Caco-2 (cell line): ENCODE measurements around the gene CABP2. TPM values are rescaled to one million over a fixed set of nuclear protein-coding genes. Genes with fewer than 3 reads are reported as not detected.

Experiments
- BruUV-seq: library from RNA; stranded (reverse); fragments of 400-500 nt; replicated peaks from 2 replicates; lab custom pipeline; 2021; lab: Mats Ljungman, UMichigan
- CTCF ChIA-PET: fragments of 300-600 bp; sonication (Branson Sonifier 250); formaldehyde crosslinking; loops from one replicate; lab custom pipeline; 2022; ENCODE audit warnings: antibody characterized with exemption; lab: Charles Lee
- POLR2A ChIA-PET: fragments of 300-600 bp; sonication (Branson Sonifier 250); formaldehyde crosslinking; loops from one replicate; lab custom pipeline; 2022; ENCODE audit warnings: antibody characterized with exemption; lab: Charles Lee
- DNase-seq, 2 experiments: peaks; one replicate each; pipeline versions ENCODE4 v3.0.0 to v3.0.0-alpha.2; 2020 to 2022
- H3K27me3 ChIP-seq: replicated peaks from 2 replicates; pipeline ENCODE4 v1.6.0; 2011; ENCODE audit warnings: low read length; ENCODE audit not compliant: control insufficient read depth, insufficient read depth
- H3K36me3 ChIP-seq: 2 replicates; pipeline ENCODE4 v1.5.1; 2011; ENCODE audit warnings: low read length; ENCODE audit not compliant: control insufficient read depth, insufficient read depth
- H3K4me1 ChIP-seq: fragments of 250-450 bp; sonication (Bioruptor Pico); 2 replicates; pipeline ENCODE4 v1.5.1; 2020; ENCODE audit warnings: mild to moderate bottlenecking
- H3K4me3 ChIP-seq: 2 replicates; pipeline ENCODE4 v1.5.1; 2011; ENCODE audit warnings: low read depth, mild to moderate bottlenecking, control low read depth, low read length
- H3K9me3 ChIP-seq: fragments of 250-450 bp; sonication (Bioruptor Pico); 2 replicates; pipeline ENCODE4 v1.5.1; 2020; ENCODE audit warnings: mild to moderate bottlenecking, moderate library complexity
- H3K27ac Mint-ChIP-seq: one replicate; pipeline ENCODE4 v1.8.0; 2022; ENCODE audit warnings: mixed read lengths; ENCODE audit not compliant: unreplicated experiment
- H3K27me3 Mint-ChIP-seq: one replicate; pipeline ENCODE4 v1.8.0; 2022; ENCODE audit warnings: mixed read lengths; ENCODE audit not compliant: insufficient read depth, unreplicated experiment
- H3K36me3 Mint-ChIP-seq: one replicate; pipeline ENCODE4 v1.8.0; 2022; ENCODE audit warnings: mild to moderate bottlenecking, mixed read lengths; ENCODE audit not compliant: insufficient read depth, unreplicated experiment
- H3K4me1 Mint-ChIP-seq: one replicate; pipeline ENCODE4 v1.8.0; 2022; ENCODE audit warnings: low read depth, mixed read lengths; ENCODE audit not compliant: unreplicated experiment
- H3K4me3 Mint-ChIP-seq: one replicate; pipeline ENCODE4 v1.8.0; 2022; ENCODE audit warnings: mild to moderate bottlenecking, moderate library complexity, mixed read lengths; ENCODE audit not compliant: unreplicated experiment
- H3K9me3 Mint-ChIP-seq: one replicate; pipeline ENCODE4 v1.8.0; 2022; ENCODE audit warnings: mixed read lengths; ENCODE audit not compliant: unreplicated experiment
- CTCF ChIP-seq, 2 experiments: fragments of 200-600 bp in 1 of 2; IDR thresholded peaks; 1 replicate in 1 of 2; 2 replicates in 1 of 2; pipeline versions ENCODE4 v1.5.1 to v1.8.0; 2011 to 2022; ENCODE audit warnings: antibody characterized with exemption in 1 of 2, control low read depth in 1 of 2, inconsistent platforms in 1 of 2, low read depth in 1 of 2, low read length in 1 of 2, mild to moderate bottlenecking in 1 of 2, moderate library complexity in 1 of 2; ENCODE audit not compliant: insufficient read depth in 1 of 2, severe bottlenecking in 1 of 2, unreplicated experiment in 1 of 2
- intact Hi-C: fragments of 100-400 bp; cut with micrococcal nuclease; formaldehyde crosslinking; loops from one replicate; pipeline ENCODE4 v1.10.0; 2022; ENCODE audit not compliant: unreplicated experiment
- total RNA-seq: library from RNA; stranded (reverse); gene quantifications from 2 replicates; pipeline ENCODE4 v1.2.3, GENCODE V29; 2022

Gene CABP2
- total RNA-seq, 1 experiment from 2014 or later = not detected

- Histone ChIP-seq H3K9me3 (no peaks in the 10 kb centered on the region), H3K4me1 (0 out of 2 replicates have a peak, but pooled peaks cover 5% of the 10 kb centered on the region), H3K4me3 (no peak overlapping the region), H3K36me3 (peaks cover 12% of the 10 kb centered on the region), H3K27me3 (no peaks in the 10 kb centered on the region)
- intact Hi-C loops = no loop called here
- H3K27me3 Mint-ChIP-seq = no peaks in the 10 kb centered on the region
- no peak for TF ChIP-seq CTCF (IDR thresholded peaks at IDR 0.05; ENCODE audit: insufficient read depth in 1 of 2, low read depth in 1 of 2, low read length in 1 of 2, severe bottlenecking in 1 of 2, unreplicated experiment in 1 of 2)
- H3K9me3 Mint-ChIP-seq = no peaks in the 10 kb centered on the region
- ChIA-PET POLR2A (no interaction called here), CTCF (interaction anchor here (0.5 to 1.1 kb wide), 4 partner anchors 90 to 851 kb away, joined by 3 to 9 read pairs (median 5); partner anchors contain the start of genes PPP1CA and RAD9A)
- BruUV-seq = no TSS peak
- DNase-seq = no peak
- H3K27ac Mint-ChIP-seq = no peak overlapping the region
- H3K36me3 Mint-ChIP-seq = peaks cover 70% of the 10 kb centered on the region
- peaks cover 6% of the 10 kb centered on the region for H3K4me1 Mint-ChIP-seq
- no peak overlapping the region for H3K4me3 Mint-ChIP-seq
Measured at GRCh38 chr11:67491276-67492068, 31.8 kb downstream of the CABP2 start.

- Mint-ChIP-seq H3K27ac (no peak overlapping the region), H3K36me3 (peaks cover 66% of the 10 kb centered on the region), H3K27me3 (no peaks in the 10 kb centered on the region), H3K9me3 (no peaks in the 10 kb centered on the region), H3K4me1 (peaks cover 6% of the 10 kb centered on the region), H3K4me3 (no peak overlapping the region)
- intact Hi-C loops = no loop called here
- POLR2A ChIA-PET = no interaction called here
- CTCF ChIA-PET = interaction anchor here (0.6 to 1.1 kb wide), 3 partner anchors 89 to 151 kb away, joined by 3 to 9 read pairs (median 7); partner anchors contain the start of genes PPP1CA and RAD9A
- TF ChIP-seq CTCF (IDR thresholded peaks at IDR 0.05; ENCODE audit: insufficient read depth in 1 of 2, low read depth in 1 of 2, low read length in 1 of 2, severe bottlenecking in 1 of 2, unreplicated experiment in 1 of 2) = no peak
- no peaks in the 10 kb centered on the region for H3K27me3 ChIP-seq
- H3K4me1 ChIP-seq = 0 out of 2 replicates have a peak, but pooled peaks cover 5% of the 10 kb centered on the region
- no peaks in the 10 kb centered on the region for H3K9me3 ChIP-seq
- peaks cover 12% of the 10 kb centered on the region for H3K36me3 ChIP-seq
- no TSS peak for BruUV-seq
- H3K4me3 ChIP-seq = no peak overlapping the region
- no peak for DNase-seq
Measured at GRCh38 chr11:67490727-67491065, 32.5 kb downstream of the CABP2 start.

- POLR2A ChIA-PET = interaction anchor here (0.6 kb wide), 1 partner anchor 98 kb away, joined by 3 read pairs; no protein-coding TSS in a partner anchor
Measured at GRCh38 chr11:67489885-67490726, 33.1 kb downstream of the CABP2 start.

More at GRCh38 chr11:67489885-67490726, 33.1 kb downstream of the CABP2 start:
- peak in 1 of 2 experiments; percentile 51 for DNase-seq
- no peaks in the 10 kb centered on the region for H3K9me3 Mint-ChIP-seq
- intact Hi-C loops = no loop called here
- H3K4me1 ChIP-seq = 0 out of 2 replicates have a peak, but pooled peaks cover 5% of the 10 kb centered on the region
- TSS peak; percentile 52 for BruUV-seq
- no peak for TF ChIP-seq CTCF (IDR thresholded peaks at IDR 0.05; ENCODE audit: insufficient read depth in 1 of 2, low read depth in 1 of 2, low read length in 1 of 2, severe bottlenecking in 1 of 2, unreplicated experiment in 1 of 2)
- peaks cover 63% of the 10 kb centered on the region for H3K36me3 Mint-ChIP-seq
- no peaks in the 10 kb centered on the region for H3K9me3 ChIP-seq
- CTCF ChIA-PET = no interaction called here
- no peaks in the 10 kb centered on the region for H3K27me3 Mint-ChIP-seq
- H3K4me3 Mint-ChIP-seq = no peak overlapping the region
- peak overlapping the region; percentile 31 for H3K27ac Mint-ChIP-seq
- no peak overlapping the region for H3K4me3 ChIP-seq
- H3K27me3 ChIP-seq = no peaks in the 10 kb centered on the region
- peaks cover 12% of the 10 kb centered on the region for H3K36me3 ChIP-seq
- peaks cover 7% of the 10 kb centered on the region for H3K4me1 Mint-ChIP-seq
